ENCODE measurements around the gene TAF13. TPM values are rescaled to one million over a fixed set of nuclear protein-coding genes. Genes with fewer than 3 reads are reported as not detected.

TAF13 gene, protein sequence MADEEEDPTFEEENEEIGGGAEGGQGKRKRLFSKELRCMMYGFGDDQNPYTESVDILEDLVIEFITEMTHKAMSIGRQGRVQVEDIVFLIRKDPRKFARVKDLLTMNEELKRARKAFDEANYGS
- 84.2 and 144 TPM in 2 replicates for total RNA-seq

GRCh38 chr1:109075531-109076490 lies at the start of gene TAF13:
Gene TAF13, minus strand, starts transcription at chr1:109076003. Its CDS starts 56 bp downstream, at chr1:109075947.

DNA sequence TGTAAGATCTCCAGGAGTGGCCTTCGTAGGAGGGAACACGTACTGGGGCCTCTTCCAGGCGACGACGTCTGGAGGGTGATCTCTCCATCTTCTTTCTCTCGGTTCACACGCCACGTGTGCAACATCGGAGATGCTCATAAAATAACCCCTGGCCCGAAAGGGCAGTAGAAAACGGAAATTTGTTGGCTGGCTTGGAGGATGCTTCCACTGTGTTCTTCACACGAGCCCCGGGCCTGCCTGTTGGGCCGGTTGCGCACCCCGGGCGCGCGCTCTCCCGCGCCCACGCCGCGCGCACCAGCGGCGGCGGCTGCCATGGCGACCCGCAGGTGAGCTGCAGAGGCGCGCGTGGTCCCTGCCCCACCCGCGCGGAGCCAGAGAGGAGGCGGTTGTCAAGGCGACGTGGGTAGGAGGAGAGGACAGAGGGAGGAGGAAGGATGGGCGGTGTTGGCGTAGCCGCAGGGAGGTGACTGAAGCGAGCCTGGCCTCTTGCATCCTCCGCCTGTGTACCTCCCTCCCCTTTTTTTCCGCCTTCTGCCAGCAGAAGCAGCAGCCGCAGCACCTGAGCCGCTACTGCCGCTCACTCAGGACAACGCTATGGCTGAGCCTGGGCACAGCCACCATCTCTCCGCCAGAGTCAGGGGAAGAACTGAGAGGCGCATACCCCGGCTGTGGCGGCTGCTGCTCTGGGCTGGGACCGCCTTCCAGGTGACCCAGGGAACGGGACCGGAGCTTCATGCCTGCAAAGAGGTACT lies 38.0 kb upstream of the TAF13 start, which contains the start of gene ELAPOR1:
Gene ELAPOR1, plus strand, starts transcription at position 526 of the 752 bp plus-strand sequence. Its CDS starts 69 bp downstream, at position 595.

GRCh38 chr1:109090196-109091077 lies 14.6 kb upstream of the TAF13 start, which contains the start of gene TMEM167B:
Gene TMEM167B, plus strand, starts transcription at chr1:109090764. Its CDS starts 109 bp downstream, at chr1:109090873.

GRCh38 chr1:109041621-109042468 lies 34.0 kb downstream of the TAF13 start, which contains the start of gene WDR47:
Gene WDR47, minus strand, starts transcription at chr1:109042102. Its CDS starts 18,590 bp downstream, at chr1:109023512.

Small RNAs within 50 kb of the gene (small RNA-seq; reads per million reads assigned to genes)
- gene AL356488.2 (not detected), gene BX679664.1 (not detected)

Other genes with a start within 250 kb of the TAF13 start
- not detected in 2 replicates for gene AKNAD1, start 218.9 kb downstream of the TAF13 start, total RNA-seq
- 25.0 and 39.7 TPM in 2 replicates for gene GPSM2, start 199.0 kb downstream of the TAF13 start, total RNA-seq
- 31.8 and 36.2 TPM in 2 replicates for gene CLCC1, start 112.5 kb downstream of the TAF13 start, total RNA-seq
- 43.8 and 45.0 TPM in 2 replicates for gene WDR47, start 33.9 kb downstream of the TAF13 start, total RNA-seq
- gene TMEM167B, start 14.8 kb upstream of the TAF13 start, total RNA-seq, result 10.8 and 12.8 TPM in 2 replicates
- 0.53 and 1.0 TPM in 2 replicates for gene ELAPOR1, start 38.1 kb upstream of the TAF13 start, total RNA-seq
- gene SARS1, start 137.9 kb upstream of the TAF13 start, total RNA-seq, result 204 and 210 TPM in 2 replicates
- 0.80 and 1.7 TPM in 2 replicates for gene CELSR2, start 173.5 kb upstream of the TAF13 start, total RNA-seq
- 16.2 and 25.8 TPM in 2 replicates for gene PSRC1, start 207.1 kb upstream of the TAF13 start, total RNA-seq
- not detected in 2 replicates for gene MYBPHL, start 231.0 kb upstream of the TAF13 start, total RNA-seq